Cerebellar cortex (tissue), 1 donor: ENCODE results near the gene SH3BP4.
"Not testable (repeated sequence)": the region's sequence is repeated elsewhere in the genome, so short reads cannot be mapped to it uniquely, and the experiment has no call there.

Source experiments
- DNase-seq: peaks from one replicate; pipeline ENCODE4 v3.0.0-alpha.2; 2015; ENCODE audit warnings: low spot score

The SH3BP4 gene

GRCh38 chr2:235020141-235020540 lies 68.3 kb downstream of the SH3BP4 start:
- DNase-seq = not testable (repeated sequence)

- no peak for DNase-seq
These were observed 69.9 kb downstream of the SH3BP4 start for GRCh38 chr2:235021752-235022151.

- DNase-seq = no peak
These were observed 72.5 kb downstream of the SH3BP4 start for GRCh38 chr2:235024191-235024860.

GRCh38 chr2:235024931-235025773 lies 73.3 kb downstream of the SH3BP4 start:
- peak; percentile 79 for DNase-seq

- DNase-seq = no peak
These were observed 74.2 kb downstream of the SH3BP4 start for GRCh38 chr2:235025800-235026536.

GRCh38 chr2:235026649-235027557 lies 75.1 kb downstream of the SH3BP4 start:
- no peak for DNase-seq

GRCh38 chr2:235027558-235028214 lies 75.9 kb downstream of the SH3BP4 start:
- no peak for DNase-seq

- no peak for DNase-seq
These were observed 76.8 kb downstream of the SH3BP4 start for GRCh38 chr2:235028646-235029045.

- no peak for DNase-seq
These were observed 77.2 kb downstream of the SH3BP4 start for GRCh38 chr2:235029054-235029453.

- no peak for DNase-seq
These were observed 78.3 kb downstream of the SH3BP4 start for GRCh38 chr2:235030126-235030525.

- no peak for DNase-seq
These were observed 79.1 kb downstream of the SH3BP4 start for GRCh38 chr2:235030936-235031335.

- no peak for DNase-seq
These were observed 80.0 kb downstream of the SH3BP4 start for GRCh38 chr2:235031686-235032373.

GRCh38 chr2:235032466-235032865 lies 80.6 kb downstream of the SH3BP4 start:
- DNase-seq = no peak

- DNase-seq = no peak
These were observed 81.1 kb downstream of the SH3BP4 start for GRCh38 chr2:235032949-235033348.

- DNase-seq = no peak
These were observed 82.7 kb downstream of the SH3BP4 start for GRCh38 chr2:235034265-235035118.

GRCh38 chr2:235037604-235038166 lies 85.9 kb downstream of the SH3BP4 start:
- no peak for DNase-seq

GRCh38 chr2:235041221-235041917 lies 89.6 kb downstream of the SH3BP4 start:
- DNase-seq = no peak

- DNase-seq = no peak
These were observed 90.2 kb downstream of the SH3BP4 start for GRCh38 chr2:235041918-235042575.
